ENCODE results near the gene C2orf66. TPM values are rescaled to one million over a fixed set of nuclear protein-coding genes. Genes with fewer than 3 reads are reported as not detected.

The C2orf66 gene
- total and polyA plus RNA-seq, 12 donors = 0.14 to 1.2 (median 0.32) TPM; not detected in 6

Small RNA genes within 50 kb of the gene (small RNA-seq; reads per million reads assigned to genes)
- gene AC012486.1 = 0 reads per million in 2 donors

Other genes with a start within 250 kb of the C2orf66 start
- gene HECW2, start 215.8 kb downstream of the C2orf66 start, total RNA-seq = 10 to 100 TPM in 6 of 9 donors, 1 to 10 TPM in 3; 6.5 to 28.2 (median 15.2) TPM
- 10 to 100 TPM in 1 of 3 donors, 1 to 10 TPM in 2; 1.9 to 11.7 (median 3.8) TPM for gene HECW2, start 215.8 kb downstream of the C2orf66 start, polyA plus RNA-seq
- 10 to 100 TPM in 1 of 9 donors, 1 to 10 TPM in 2, under 1 TPM in 5, not detected in 1; 0.55 to 12.1 (median 0.68) TPM for gene CCDC150, start 169.6 kb downstream of the C2orf66 start, total RNA-seq
- gene CCDC150, start 169.6 kb downstream of the C2orf66 start, polyA plus RNA-seq = 1 to 10 TPM in 2 of 3 donors, under 1 TPM in 1; 0.71 to 1.4 (median 1.3) TPM
- 10 to 100 TPM; 13.9 to 52.6 (median 36.8) TPM for gene GTF3C3, start 9.7 kb downstream of the C2orf66 start, total RNA-seq
- gene GTF3C3, start 9.7 kb downstream of the C2orf66 start, polyA plus RNA-seq = 10 to 100 TPM; 15.4 to 25.9 (median 15.4) TPM
- 10 to 100 TPM in 2 of 9 donors, 1 to 10 TPM in 7; 3.1 to 11.6 (median 7.5) TPM for gene PGAP1, start 117.4 kb upstream of the C2orf66 start, total RNA-seq
- gene PGAP1, start 117.4 kb upstream of the C2orf66 start, polyA plus RNA-seq = 1 to 10 TPM; 1.8 to 5.1 (median 3.5) TPM

All from adrenal gland (tissue), 12 donors.